NCI-H1417 treated with DMSO at 0.1 percent for 48 hours (cell line): ENCODE data around the gene CTTNBP2.

ENCODE experiments used
- DNase-seq: peaks from one replicate; lab custom pipeline; 2025; lab: John Stamatoyannopoulos, UW

Gene CTTNBP2

GRCh38 chr7:117871778-117872538, 1.3 kb downstream of the CTTNBP2 start:
- no peak for DNase-seq

- no peak for DNase-seq
These were observed 1.9 kb downstream of the CTTNBP2 start for GRCh38 chr7:117871401-117871777.

- no peak for DNase-seq
These were observed 2.7 kb downstream of the CTTNBP2 start for GRCh38 chr7:117870448-117871130.

- no peak for DNase-seq
These were observed 3.9 kb downstream of the CTTNBP2 start for GRCh38 chr7:117869374-117869773.

GRCh38 chr7:117863618-117864017, 9.6 kb downstream of the CTTNBP2 start:
- DNase-seq = no peak

- DNase-seq = no peak
These were observed 10.9 kb downstream of the CTTNBP2 start for GRCh38 chr7:117862378-117862777.

- no peak for DNase-seq
These were observed 13.9 kb downstream of the CTTNBP2 start for GRCh38 chr7:117859246-117859812.

- DNase-seq = no peak
These were observed 14.5 kb downstream of the CTTNBP2 start for GRCh38 chr7:117858712-117859111.

- no peak for DNase-seq
These were observed 15.5 kb downstream of the CTTNBP2 start for GRCh38 chr7:117857718-117858117.

- DNase-seq = no peak
These were observed 17.0 kb downstream of the CTTNBP2 start for GRCh38 chr7:117856196-117856595.

GRCh38 chr7:117854186-117854585, 19.1 kb downstream of the CTTNBP2 start:
- no peak for DNase-seq

GRCh38 chr7:117848941-117849340, 24.3 kb downstream of the CTTNBP2 start:
- no peak for DNase-seq

- DNase-seq = no peak
These were observed 28.6 kb downstream of the CTTNBP2 start for GRCh38 chr7:117844678-117845077.

GRCh38 chr7:117841611-117842010, 31.6 kb downstream of the CTTNBP2 start:
- no peak for DNase-seq

GRCh38 chr7:117841011-117841410, 32.2 kb downstream of the CTTNBP2 start:
- DNase-seq = no peak

GRCh38 chr7:117839507-117839906, 33.7 kb downstream of the CTTNBP2 start:
- no peak for DNase-seq

- no peak for DNase-seq
These were observed 35.4 kb downstream of the CTTNBP2 start for GRCh38 chr7:117837841-117838240.

- DNase-seq = peak; percentile 57
These were observed 38.1 kb downstream of the CTTNBP2 start for GRCh38 chr7:117835016-117835664.

- no peak for DNase-seq
These were observed 42.8 kb downstream of the CTTNBP2 start for GRCh38 chr7:117830422-117830954.

- DNase-seq = no peak
These were observed 43.7 kb downstream of the CTTNBP2 start for GRCh38 chr7:117829450-117830117.

GRCh38 chr7:117828825-117829224, 44.4 kb downstream of the CTTNBP2 start:
- no peak for DNase-seq

- no peak for DNase-seq
These were observed 45.4 kb downstream of the CTTNBP2 start for GRCh38 chr7:117827862-117828261.
